AG04449 (cell line): ENCODE data around the gene TRPC5OS.

ENCODE experiments used
- CTCF ChIA-PET: fragments of 350-600 bp; formaldehyde crosslinking; extraction: SDS; loops from one replicate; lab custom pipeline; 2021; ENCODE audit warnings: antibody characterized with exemption; lab: Yijun Ruan, JAX
- POLR2A ChIA-PET: fragments of 400-600, 350-600 bp; formaldehyde crosslinking; extraction: SDS; loops from one replicate; lab custom pipeline; 2020; ENCODE audit warnings: antibody characterized with exemption, inconsistent platforms; lab: Yijun Ruan, JAX
- DNase-seq: peaks from one replicate; pipeline ENCODE4 v3.0.0-alpha.2; 2010; ENCODE audit warnings: low read depth, low spot score
- H3K4me3 ChIP-seq: 2 replicates; pipeline ENCODE4 v1.5.1; 2011; ENCODE audit warnings: low read depth, mild to moderate bottlenecking, control low read depth, low read length
- CTCF ChIP-seq: IDR thresholded peaks from one replicate; pipeline ENCODE4 v1.5.1; 2011; ENCODE audit warnings: mild to moderate bottlenecking, moderate library complexity, low read length, control low read depth, inconsistent platforms; ENCODE audit not compliant: insufficient read depth; ENCODE audit errors: missing control alignments

The TRPC5OS gene

DNA sequence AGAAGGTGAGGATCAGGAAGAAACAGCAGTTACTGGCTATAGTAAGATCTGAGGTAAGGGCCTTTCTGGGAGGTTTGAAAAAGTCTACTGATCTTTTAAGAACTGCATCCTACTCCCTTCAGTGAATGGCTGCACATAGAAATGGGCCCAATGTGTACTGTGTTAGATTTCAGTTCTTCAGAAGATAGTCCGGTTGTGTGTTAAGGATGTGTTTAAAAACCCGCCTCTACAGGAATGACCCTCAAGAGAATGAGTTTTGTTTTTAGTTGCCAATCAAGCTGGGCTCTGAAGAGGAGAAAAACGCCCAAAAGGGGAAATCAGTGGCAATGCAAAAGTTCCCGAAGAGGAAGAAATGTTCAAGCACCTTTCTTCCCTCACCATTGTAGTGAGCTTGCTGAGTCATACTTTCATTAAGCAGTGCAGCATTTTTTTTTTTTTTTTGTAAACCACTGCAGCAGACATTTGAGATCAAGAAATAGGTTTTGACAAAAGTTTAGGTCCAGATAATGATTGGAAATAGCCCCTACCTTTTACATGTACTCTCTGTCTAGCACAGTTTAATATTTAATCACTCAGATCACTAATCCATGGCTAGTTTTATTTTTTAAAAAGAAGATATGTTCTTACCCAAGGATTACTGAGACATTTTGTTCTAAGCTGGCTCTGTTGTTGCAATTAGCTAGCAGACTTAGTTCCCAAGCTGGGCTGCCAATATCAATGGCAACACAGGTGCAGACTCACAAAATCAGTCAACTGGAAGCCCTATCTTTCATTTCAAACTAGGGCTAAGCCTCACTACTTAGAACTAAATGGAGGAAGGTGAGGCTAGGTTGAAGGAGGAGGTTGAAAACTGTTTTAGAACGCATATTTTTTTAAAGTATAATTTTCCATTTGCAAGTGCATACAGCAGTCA is 7.0 kb upstream of the TRPC5OS start:
- ChIA-PET POLR2A (no interaction called here), CTCF (interaction anchor here (0.9 to 5.6 kb wide), 8 partner anchors 10 to 778 kb away, joined by 3 to 36 read pairs (median 4); no protein-coding TSS in a partner anchor)
- no peak for DNase-seq
- H3K4me3 ChIP-seq, result no peak overlapping the region
- no peak for TF ChIP-seq CTCF

- peak; percentile 5 for DNase-seq
- TF ChIP-seq CTCF, result peak; percentile 55
- H3K4me3 ChIP-seq, result no peak overlapping the region
- CTCF ChIA-PET, result interaction anchor here (0.9 to 5.6 kb wide), 9 partner anchors 10 to 862 kb away, joined by 3 to 36 read pairs (median 4); no protein-coding TSS in a partner anchor
- POLR2A ChIA-PET, result no interaction called here
Measured at GRCh38 chrX:111869639-111870034, 6.3 kb upstream of the TRPC5OS start.

- H3K4me3 ChIP-seq, result no peak overlapping the region
- no peak for TF ChIP-seq CTCF
- DNase-seq, result no peak
- ChIA-PET POLR2A (no interaction called here), CTCF (no interaction called here)
Measured at GRCh38 chrX:111874241-111874640, 1.7 kb upstream of the TRPC5OS start.

GRCh38 chrX:111876646-111877045 is 665 bp downstream of the TRPC5OS start:
- POLR2A ChIA-PET, result no interaction called here
- CTCF ChIA-PET, result no interaction called here
- no peak for TF ChIP-seq CTCF
- DNase-seq, result no peak
- H3K4me3 ChIP-seq, result no peak overlapping the region

DNA sequence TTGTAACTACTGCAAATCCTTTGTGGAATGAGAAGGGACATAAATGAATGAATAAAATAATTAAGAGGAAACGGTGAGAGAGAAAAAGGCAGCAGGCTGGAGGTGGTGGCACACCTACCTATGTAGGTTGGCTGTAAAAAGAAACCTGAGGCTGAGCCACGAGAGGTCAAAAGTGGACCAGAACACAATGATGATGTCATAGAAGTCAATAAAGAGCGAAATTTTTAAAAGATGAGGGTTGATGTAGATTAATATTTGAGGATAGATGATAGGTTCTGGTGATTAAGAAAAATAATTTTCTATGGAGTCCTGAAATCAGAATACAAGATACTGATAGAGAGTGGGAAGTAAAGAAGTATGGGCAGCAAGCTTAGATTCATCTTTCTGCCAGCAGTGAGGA is 1.7 kb downstream of the TRPC5OS start:
- POLR2A ChIA-PET, result no interaction called here
- no peak overlapping the region for H3K4me3 ChIP-seq
- no peak for DNase-seq
- no peak for TF ChIP-seq CTCF
- CTCF ChIA-PET, result no interaction called here

DNA sequence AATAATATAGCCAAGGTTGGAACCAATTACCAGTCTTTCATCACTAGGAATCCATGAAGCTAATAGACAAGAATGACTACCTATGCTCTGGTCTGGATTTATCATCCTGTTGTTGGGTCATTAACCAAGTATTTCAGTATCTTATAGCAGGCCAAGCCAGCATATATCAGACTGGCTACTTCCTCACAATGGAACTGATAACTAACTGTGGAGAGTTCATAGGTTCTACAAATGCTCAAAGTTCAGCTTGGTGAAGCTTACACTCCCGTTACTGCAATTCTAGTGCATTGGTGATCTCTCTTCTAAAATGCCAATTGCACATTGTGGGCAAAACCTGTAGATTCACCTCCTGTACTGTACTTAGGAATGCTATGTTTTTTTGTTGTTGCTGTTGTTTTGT is 4.8 kb downstream of the TRPC5OS start:
- no peak for DNase-seq
- ChIA-PET CTCF (no interaction called here), POLR2A (no interaction called here)
- H3K4me3 ChIP-seq, result no peak overlapping the region
- no peak for TF ChIP-seq CTCF
